Measurements from ENCODE around the gene MAPK11. TPM values are rescaled to one million over a fixed set of nuclear protein-coding genes. Genes with fewer than 3 reads are reported as not detected.
A peak's percentile ranks its signal among the peaks of the same experiment; 100 is the strongest.

MAPK11 gene
- total and polyA plus RNA-seq, 10 of the 15 experiments (the other 5 are each of a cell fraction or from before 2014, with no cell fraction given): 0.05 to 12.8 (median 3.7) TPM

DNA sequence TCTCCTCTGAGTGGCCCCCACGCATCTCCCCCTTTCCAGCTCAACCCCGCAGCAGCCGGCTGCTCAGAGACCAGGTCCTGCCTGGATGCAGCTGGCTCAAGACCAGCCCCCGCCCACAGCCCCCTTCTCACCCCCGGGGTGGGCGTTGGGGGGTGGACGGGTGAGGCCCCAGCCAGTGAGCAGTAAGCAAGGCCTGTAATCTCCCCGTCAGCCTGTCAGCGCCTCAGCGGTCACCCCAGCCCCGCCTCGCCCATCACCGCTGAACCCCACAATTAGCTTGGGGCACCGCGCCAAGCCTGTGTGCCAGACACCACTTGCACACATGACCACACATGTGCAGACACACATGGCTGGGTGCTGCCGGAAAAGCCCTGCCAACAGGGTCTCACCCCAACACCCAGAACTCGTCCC lies 31.4 kb upstream of the MAPK11 start:
- SMC1A ChIA-PET (ENCODE audit: uncharacterized antibody, unreplicated experiment): interaction anchor here (1.9 kb wide), 1 partner anchor 13 kb away, joined by 6 read pairs; no protein-coding TSS in a partner anchor
- Histone ChIP-seq H3K79me2 (ENCODE audit: control insufficient read depth, insufficient read depth, low read length) (peaks cover 87% of the 10 kb centered on the region), H3K4me2 (ENCODE audit: control insufficient read depth, insufficient read depth) (peak overlapping the region; percentile 94), H3K4me3 (peak overlapping the region; percentile 43), H3K36me3 (ENCODE audit: control insufficient read depth in 2 of 2, insufficient read depth in 2 of 2, low read length in 1 of 2) (peaks cover 2 to 3% of the 10 kb centered on the region in 2 experiments; a peak in 2 of 4 replicates), H4K20me1 (ENCODE audit: control insufficient read depth, insufficient read depth) (peaks cover 4% of the 10 kb centered on the region), H3K27ac (ENCODE audit: control insufficient read depth, insufficient read depth) (no peak overlapping the region), H3K9me3 (replicated peaks; ENCODE audit: control insufficient read depth, insufficient read depth, low read length) (no peaks in the 10 kb centered on the region), H3K9ac (ENCODE audit: control insufficient read depth, insufficient read depth, low read length) (peak overlapping the region; percentile 43; the same call in 1 of the 2 replicates), H3K4me1 (ENCODE audit: control insufficient read depth, insufficient read depth, low read length) (peaks cover 47% of the 10 kb centered on the region), H2AFZ (ENCODE audit: control insufficient read depth, low read depth, low read length) (no peak overlapping the region), H3K27me3 (replicated peaks in 1 of 2; ENCODE audit: control insufficient read depth in 2 of 2, insufficient read depth in 2 of 2, low read length in 1 of 2) (no peaks in the 10 kb centered on the region)
- RAD21 ChIA-PET (ENCODE audit: unreplicated experiment): interaction anchor here (3.8 kb wide), 1 partner anchor 9 kb away, joined by 10 read pairs; no protein-coding TSS in a partner anchor
- intact Hi-C loops (cut with micrococcal nuclease; ENCODE audit: unreplicated experiment) (no loop called here), in situ Hi-C loops (cut with MboI) (no loop called here)
- DNase-seq (ENCODE audit: low read depth, low spot score) (no peak), FAIRE-seq (no peak), ATAC-seq (peak; percentile 6)
- POLR2A ChIA-PET: interaction anchor here (1.4 to 2.3 kb wide), 2 partner anchors 8 to 50 kb away, joined by 3 to 6 read pairs; partner anchors contain the start of gene HDAC10
- CTCF ChIA-PET: interaction anchor here (1.0 to 2.5 kb wide), 6 partner anchors 9 to 320 kb away, joined by 3 to 19 read pairs (median 4); no protein-coding TSS in a partner anchor
- 62% methylated on average over 11 of the region's 17 CpGs for WGBS (ENCODE audit: insufficient coverage, insufficient replicate concordance, low lambda C conversion rate, missing lambda C conversion rate)
- BruUV-seq (replicated peaks): no TSS peak
- TF ChIP-seq ZNF217 (IDR thresholded peaks at IDR 0.05) (no peak), NFXL1 (IDR thresholded peaks at IDR 0.05; ENCODE audit: borderline replicate concordance) (no peak), CREB1 (IDR thresholded peaks at IDR 0.05; ENCODE audit: low read depth) (no peak), DPF2 (IDR thresholded peaks at IDR 0.05) (0 out of 2 replicates have a peak, but pooled peaks have one; percentile 15), NR2C2 (IDR thresholded peaks at IDR 0.05; ENCODE audit: borderline replicate concordance, control insufficient read depth, insufficient read length, low read depth) (no peak), CHD2 (IDR thresholded peaks at IDR 0.05; ENCODE audit: borderline replicate concordance, low read depth, low read length) (no peak), MXI1 (IDR thresholded peaks at IDR 0.05; ENCODE audit: low read depth, low read length) (peak; percentile 48; the same call in 1 of the 2 replicates), CBX3 (IDR thresholded peaks at IDR 0.05; ENCODE audit: borderline replicate concordance, low read depth) (no peak), CHD1 (IDR thresholded peaks at IDR 0.05; ENCODE audit: low read depth, low read length) (no peak), MYB (IDR thresholded peaks at IDR 0.05; ENCODE audit: borderline replicate concordance, low read depth, low read length) (no peak), CBX5 (IDR thresholded peaks at IDR 0.05; ENCODE audit: low read depth) (no peak)
- TF ChIP-seq, protein P1, sequence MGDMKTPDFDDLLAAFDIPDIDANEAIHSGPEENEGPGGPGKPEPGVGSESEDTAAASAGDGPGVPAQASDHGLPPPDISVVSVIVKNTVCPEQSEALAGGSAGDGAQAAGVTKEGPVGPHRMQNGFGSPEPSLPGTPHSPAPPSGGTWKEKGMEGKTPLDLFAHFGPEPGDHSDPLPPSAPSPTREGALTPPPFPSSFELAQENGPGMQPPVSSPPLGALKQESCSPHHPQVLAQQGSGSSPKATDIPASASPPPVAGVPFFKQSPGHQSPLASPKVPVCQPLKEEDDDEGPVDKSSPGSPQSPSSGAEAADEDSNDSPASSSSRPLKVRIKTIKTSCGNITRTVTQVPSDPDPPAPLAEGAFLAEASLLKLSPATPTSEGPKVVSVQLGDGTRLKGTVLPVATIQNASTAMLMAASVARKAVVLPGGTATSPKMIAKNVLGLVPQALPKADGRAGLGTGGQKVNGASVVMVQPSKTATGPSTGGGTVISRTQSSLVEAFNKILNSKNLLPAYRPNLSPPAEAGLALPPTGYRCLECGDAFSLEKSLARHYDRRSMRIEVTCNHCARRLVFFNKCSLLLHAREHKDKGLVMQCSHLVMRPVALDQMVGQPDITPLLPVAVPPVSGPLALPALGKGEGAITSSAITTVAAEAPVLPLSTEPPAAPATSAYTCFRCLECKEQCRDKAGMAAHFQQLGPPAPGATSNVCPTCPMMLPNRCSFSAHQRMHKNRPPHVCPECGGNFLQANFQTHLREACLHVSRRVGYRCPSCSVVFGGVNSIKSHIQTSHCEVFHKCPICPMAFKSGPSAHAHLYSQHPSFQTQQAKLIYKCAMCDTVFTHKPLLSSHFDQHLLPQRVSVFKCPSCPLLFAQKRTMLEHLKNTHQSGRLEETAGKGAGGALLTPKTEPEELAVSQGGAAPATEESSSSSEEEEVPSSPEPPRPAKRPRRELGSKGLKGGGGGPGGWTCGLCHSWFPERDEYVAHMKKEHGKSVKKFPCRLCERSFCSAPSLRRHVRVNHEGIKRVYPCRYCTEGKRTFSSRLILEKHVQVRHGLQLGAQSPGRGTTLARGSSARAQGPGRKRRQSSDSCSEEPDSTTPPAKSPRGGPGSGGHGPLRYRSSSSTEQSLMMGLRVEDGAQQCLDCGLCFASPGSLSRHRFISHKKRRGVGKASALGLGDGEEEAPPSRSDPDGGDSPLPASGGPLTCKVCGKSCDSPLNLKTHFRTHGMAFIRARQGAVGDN (IDR thresholded peaks at IDR 0.05): peak; percentile 32; the same call in 1 of the 2 replicates
- TF ChIP-seq, protein P2, sequence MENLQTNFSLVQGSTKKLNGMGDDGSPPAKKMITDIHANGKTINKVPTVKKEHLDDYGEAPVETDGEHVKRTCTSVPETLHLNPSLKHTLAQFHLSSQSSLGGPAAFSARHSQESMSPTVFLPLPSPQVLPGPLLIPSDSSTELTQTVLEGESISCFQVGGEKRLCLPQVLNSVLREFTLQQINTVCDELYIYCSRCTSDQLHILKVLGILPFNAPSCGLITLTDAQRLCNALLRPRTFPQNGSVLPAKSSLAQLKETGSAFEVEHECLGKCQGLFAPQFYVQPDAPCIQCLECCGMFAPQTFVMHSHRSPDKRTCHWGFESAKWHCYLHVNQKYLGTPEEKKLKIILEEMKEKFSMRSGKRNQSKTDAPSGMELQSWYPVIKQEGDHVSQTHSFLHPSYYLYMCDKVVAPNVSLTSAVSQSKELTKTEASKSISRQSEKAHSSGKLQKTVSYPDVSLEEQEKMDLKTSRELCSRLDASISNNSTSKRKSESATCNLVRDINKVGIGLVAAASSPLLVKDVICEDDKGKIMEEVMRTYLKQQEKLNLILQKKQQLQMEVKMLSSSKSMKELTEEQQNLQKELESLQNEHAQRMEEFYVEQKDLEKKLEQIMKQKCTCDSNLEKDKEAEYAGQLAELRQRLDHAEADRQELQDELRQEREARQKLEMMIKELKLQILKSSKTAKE (IDR thresholded peaks at IDR 0.05; ENCODE audit: low read depth, poor library complexity, severe bottlenecking): peak; percentile 29
- TF ChIP-seq, protein P3, sequence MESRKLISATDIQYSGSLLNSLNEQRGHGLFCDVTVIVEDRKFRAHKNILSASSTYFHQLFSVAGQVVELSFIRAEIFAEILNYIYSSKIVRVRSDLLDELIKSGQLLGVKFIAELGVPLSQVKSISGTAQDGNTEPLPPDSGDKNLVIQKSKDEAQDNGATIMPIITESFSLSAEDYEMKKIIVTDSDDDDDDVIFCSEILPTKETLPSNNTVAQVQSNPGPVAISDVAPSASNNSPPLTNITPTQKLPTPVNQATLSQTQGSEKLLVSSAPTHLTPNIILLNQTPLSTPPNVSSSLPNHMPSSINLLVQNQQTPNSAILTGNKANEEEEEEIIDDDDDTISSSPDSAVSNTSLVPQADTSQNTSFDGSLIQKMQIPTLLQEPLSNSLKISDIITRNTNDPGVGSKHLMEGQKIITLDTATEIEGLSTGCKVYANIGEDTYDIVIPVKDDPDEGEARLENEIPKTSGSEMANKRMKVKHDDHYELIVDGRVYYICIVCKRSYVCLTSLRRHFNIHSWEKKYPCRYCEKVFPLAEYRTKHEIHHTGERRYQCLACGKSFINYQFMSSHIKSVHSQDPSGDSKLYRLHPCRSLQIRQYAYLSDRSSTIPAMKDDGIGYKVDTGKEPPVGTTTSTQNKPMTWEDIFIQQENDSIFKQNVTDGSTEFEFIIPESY (IDR thresholded peaks at IDR 0.05): no peak
- TF ChIP-seq, protein P4, sequence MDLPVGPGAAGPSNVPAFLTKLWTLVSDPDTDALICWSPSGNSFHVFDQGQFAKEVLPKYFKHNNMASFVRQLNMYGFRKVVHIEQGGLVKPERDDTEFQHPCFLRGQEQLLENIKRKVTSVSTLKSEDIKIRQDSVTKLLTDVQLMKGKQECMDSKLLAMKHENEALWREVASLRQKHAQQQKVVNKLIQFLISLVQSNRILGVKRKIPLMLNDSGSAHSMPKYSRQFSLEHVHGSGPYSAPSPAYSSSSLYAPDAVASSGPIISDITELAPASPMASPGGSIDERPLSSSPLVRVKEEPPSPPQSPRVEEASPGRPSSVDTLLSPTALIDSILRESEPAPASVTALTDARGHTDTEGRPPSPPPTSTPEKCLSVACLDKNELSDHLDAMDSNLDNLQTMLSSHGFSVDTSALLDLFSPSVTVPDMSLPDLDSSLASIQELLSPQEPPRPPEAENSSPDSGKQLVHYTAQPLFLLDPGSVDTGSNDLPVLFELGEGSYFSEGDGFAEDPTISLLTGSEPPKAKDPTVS (IDR thresholded peaks at IDR 0.05; ENCODE audit: low read depth, low read length): no peak

Measured in GM12878 (cell line).